OCI-LY1 (cell line): Measurements from ENCODE around the gene ARHGAP6.
"Not testable (repeated sequence)": the region's sequence is repeated elsewhere in the genome, so short reads cannot be mapped to it uniquely, and the experiment has no call there.

Experiments
- H2AFZ ChIP-seq: fragments of 200-600 bp; sonication (generic), shearing (Covaris generic); 2 replicates; pipeline ENCODE4 v1.6.0; 2014; ENCODE audit warnings: antibody characterized with exemption, mild to moderate bottlenecking, low read length
- H3F3A ChIP-seq: fragments of 200-600 bp; sonication (generic), shearing (Covaris generic); 2 replicates; pipeline ENCODE4 v1.6.0; 2014; ENCODE audit warnings: mild to moderate bottlenecking, antibody characterized with exemption, low read length, moderate library complexity; ENCODE audit not compliant: insufficient read depth
- H3K27ac ChIP-seq: fragments of 200-600 bp; sonication (generic); 2 replicates; pipeline ENCODE4 v1.5.1; 2014; ENCODE audit warnings: low read length, mixed run types, mild to moderate bottlenecking, low read depth; ENCODE audit not compliant: poor library complexity, severe bottlenecking
- H3K27me3 ChIP-seq: fragments of 200-600 bp; sonication (generic); 2 replicates; pipeline ENCODE4 v1.6.0; 2014; ENCODE audit warnings: antibody characterized with exemption, mild to moderate bottlenecking, low read length, moderate library complexity; ENCODE audit not compliant: insufficient read depth
- H3K36me3 ChIP-seq: fragments of 200-600 bp; sonication (generic); 2 replicates; pipeline ENCODE4 v1.6.1; 2014; ENCODE audit warnings: mild to moderate bottlenecking, antibody characterized with exemption, low read length, moderate library complexity, mixed read lengths; ENCODE audit not compliant: insufficient read depth
- H3K4me1 ChIP-seq: fragments of 200-600 bp; sonication (generic); 2 replicates; pipeline ENCODE4 v1.5.1; 2014; ENCODE audit warnings: mild to moderate bottlenecking, low read length, moderate library complexity; ENCODE audit not compliant: insufficient read depth, severe bottlenecking
- H3K4me2 ChIP-seq: fragments of 200-600 bp; sonication (generic), shearing (Covaris generic); 2 replicates; pipeline ENCODE4 v1.6.1; 2014; ENCODE audit warnings: low read length
- H3K4me3 ChIP-seq: fragments of 200-600 bp; sonication (generic); 2 replicates; pipeline ENCODE4 v1.5.1; 2014; ENCODE audit warnings: low read length, low read depth, mild to moderate bottlenecking, mixed read lengths; ENCODE audit not compliant: poor library complexity, severe bottlenecking
- H3K79me2 ChIP-seq: fragments of 200-600 bp; shearing (Covaris generic); 2 replicates; pipeline ENCODE4 v1.6.1; 2016; ENCODE audit warnings: mixed run types, low read length, mixed read lengths; ENCODE audit not compliant: insufficient read depth
- H3K9ac ChIP-seq: fragments of 200-600 bp; sonication (generic), shearing (Covaris generic); 2 replicates; pipeline ENCODE4 v1.6.1; 2014; ENCODE audit warnings: mild to moderate bottlenecking, low read length, mixed read lengths
- H3K9me2 ChIP-seq: fragments of 200-600 bp; sonication (generic), shearing (Covaris generic); 2 replicates; pipeline ENCODE4 v1.6.1; 2014; ENCODE audit warnings: low read depth, mild to moderate bottlenecking, low read length, mixed read lengths
- H3K9me3 ChIP-seq: fragments of 200-600 bp; shearing (Covaris generic); 2 replicates; pipeline ENCODE4 v1.6.1; 2014; ENCODE audit warnings: low read length, mixed read lengths
- H4K20me1 ChIP-seq: fragments of 200-600 bp; sonication (generic), shearing (Covaris generic); 2 replicates; pipeline ENCODE4 v1.6.0; 2016; ENCODE audit warnings: mild to moderate bottlenecking, low read length; ENCODE audit not compliant: insufficient read depth
- EZH2 ChIP-seq: fragments of 200-600 bp; sonication (generic), shearing (Covaris generic); IDR thresholded peaks from 2 replicates; pipeline ENCODE4 v1.8.0; 2017; ENCODE audit warnings: borderline replicate concordance, mixed run types, mild to moderate bottlenecking, antibody characterized with exemption, low read length, moderate library complexity, mixed read lengths
- TF ChIP-seq, protein P1 (sequence below): fragments of 200-600 bp; sonication (generic), shearing (Covaris generic); IDR thresholded peaks from 2 replicates; pipeline ENCODE4 v1.5.1; 2017; ENCODE audit warnings: mild to moderate bottlenecking, antibody characterized with exemption, low read length, moderate library complexity, mixed read lengths

ARHGAP6 gene

DNA sequence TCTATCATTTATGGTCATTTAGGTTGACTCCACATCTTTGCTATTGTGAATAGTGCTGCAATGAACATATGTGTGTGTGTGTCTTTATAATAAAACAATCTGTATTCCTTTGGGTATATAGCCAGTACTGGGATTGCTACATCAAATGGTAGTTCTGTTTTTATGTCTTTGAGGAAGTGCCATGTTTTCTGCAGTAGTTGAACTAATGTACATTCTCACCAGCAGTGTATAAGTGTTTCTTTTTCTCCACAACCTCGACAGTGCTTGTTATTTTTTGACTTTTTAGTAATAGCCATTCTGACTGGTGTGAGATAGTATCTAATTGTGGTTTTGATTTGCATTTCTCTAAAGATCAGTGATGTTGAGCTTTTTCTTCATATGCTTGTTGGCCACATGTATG lies 80.5 kb downstream of the ARHGAP6 start:
- Histone ChIP-seq H3K27ac (no peak overlapping the region), H3K36me3 (no peaks in the 10 kb centered on the region), H3F3A (no peaks in the 10 kb centered on the region), H3K79me2 (no peaks in the 10 kb centered on the region), H3K9me2 (no peaks in the 10 kb centered on the region), H3K9me3 (no peaks in the 10 kb centered on the region), H3K9ac (no peak overlapping the region), H3K4me2 (no peak overlapping the region), H3K4me3 (no peak overlapping the region), H3K27me3 (no peaks in the 10 kb centered on the region), H2AFZ (no peak overlapping the region), H3K4me1 (no peaks in the 10 kb centered on the region), H4K20me1 (no peaks in the 10 kb centered on the region)
- no peak for TF ChIP-seq EZH2
- TF ChIP-seq, protein P1, sequence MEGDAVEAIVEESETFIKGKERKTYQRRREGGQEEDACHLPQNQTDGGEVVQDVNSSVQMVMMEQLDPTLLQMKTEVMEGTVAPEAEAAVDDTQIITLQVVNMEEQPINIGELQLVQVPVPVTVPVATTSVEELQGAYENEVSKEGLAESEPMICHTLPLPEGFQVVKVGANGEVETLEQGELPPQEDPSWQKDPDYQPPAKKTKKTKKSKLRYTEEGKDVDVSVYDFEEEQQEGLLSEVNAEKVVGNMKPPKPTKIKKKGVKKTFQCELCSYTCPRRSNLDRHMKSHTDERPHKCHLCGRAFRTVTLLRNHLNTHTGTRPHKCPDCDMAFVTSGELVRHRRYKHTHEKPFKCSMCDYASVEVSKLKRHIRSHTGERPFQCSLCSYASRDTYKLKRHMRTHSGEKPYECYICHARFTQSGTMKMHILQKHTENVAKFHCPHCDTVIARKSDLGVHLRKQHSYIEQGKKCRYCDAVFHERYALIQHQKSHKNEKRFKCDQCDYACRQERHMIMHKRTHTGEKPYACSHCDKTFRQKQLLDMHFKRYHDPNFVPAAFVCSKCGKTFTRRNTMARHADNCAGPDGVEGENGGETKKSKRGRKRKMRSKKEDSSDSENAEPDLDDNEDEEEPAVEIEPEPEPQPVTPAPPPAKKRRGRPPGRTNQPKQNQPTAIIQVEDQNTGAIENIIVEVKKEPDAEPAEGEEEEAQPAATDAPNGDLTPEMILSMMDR: no peak

DNA sequence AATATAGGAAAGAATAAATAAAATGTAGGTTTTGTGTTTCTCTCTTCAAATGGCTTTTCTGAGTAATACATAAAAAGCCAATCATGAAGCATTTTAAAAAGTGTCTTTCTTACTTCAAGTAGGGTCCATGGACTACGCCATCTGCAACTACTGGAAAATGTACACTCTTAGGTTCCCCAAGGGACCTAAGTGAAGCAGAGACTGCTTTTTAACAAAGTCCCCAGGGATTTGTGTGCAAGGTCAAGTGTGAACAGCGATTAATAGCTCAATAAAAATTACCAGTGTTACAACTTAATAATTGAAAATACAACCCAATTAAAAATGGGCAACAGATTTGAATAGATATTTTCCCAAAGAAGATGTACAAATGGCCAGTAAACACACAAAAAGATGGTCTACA lies 84.9 kb downstream of the ARHGAP6 start:
- Histone ChIP-seq H3K4me1 (no peaks in the 10 kb centered on the region), H3K4me3 (no peak overlapping the region), H3K36me3 (no peaks in the 10 kb centered on the region), H2AFZ (no peak overlapping the region), H3K79me2 (no peaks in the 10 kb centered on the region), H3K27ac (no peak overlapping the region), H3K4me2 (no peak overlapping the region), H3K9ac (no peak overlapping the region), H3K27me3 (no peaks in the 10 kb centered on the region), H3K9me2 (no peaks in the 10 kb centered on the region), H3K9me3 (no peaks in the 10 kb centered on the region), H4K20me1 (no peaks in the 10 kb centered on the region), H3F3A (no peaks in the 10 kb centered on the region)
- TF ChIP-seq, protein P1: no peak
- TF ChIP-seq EZH2: no peak

DNA sequence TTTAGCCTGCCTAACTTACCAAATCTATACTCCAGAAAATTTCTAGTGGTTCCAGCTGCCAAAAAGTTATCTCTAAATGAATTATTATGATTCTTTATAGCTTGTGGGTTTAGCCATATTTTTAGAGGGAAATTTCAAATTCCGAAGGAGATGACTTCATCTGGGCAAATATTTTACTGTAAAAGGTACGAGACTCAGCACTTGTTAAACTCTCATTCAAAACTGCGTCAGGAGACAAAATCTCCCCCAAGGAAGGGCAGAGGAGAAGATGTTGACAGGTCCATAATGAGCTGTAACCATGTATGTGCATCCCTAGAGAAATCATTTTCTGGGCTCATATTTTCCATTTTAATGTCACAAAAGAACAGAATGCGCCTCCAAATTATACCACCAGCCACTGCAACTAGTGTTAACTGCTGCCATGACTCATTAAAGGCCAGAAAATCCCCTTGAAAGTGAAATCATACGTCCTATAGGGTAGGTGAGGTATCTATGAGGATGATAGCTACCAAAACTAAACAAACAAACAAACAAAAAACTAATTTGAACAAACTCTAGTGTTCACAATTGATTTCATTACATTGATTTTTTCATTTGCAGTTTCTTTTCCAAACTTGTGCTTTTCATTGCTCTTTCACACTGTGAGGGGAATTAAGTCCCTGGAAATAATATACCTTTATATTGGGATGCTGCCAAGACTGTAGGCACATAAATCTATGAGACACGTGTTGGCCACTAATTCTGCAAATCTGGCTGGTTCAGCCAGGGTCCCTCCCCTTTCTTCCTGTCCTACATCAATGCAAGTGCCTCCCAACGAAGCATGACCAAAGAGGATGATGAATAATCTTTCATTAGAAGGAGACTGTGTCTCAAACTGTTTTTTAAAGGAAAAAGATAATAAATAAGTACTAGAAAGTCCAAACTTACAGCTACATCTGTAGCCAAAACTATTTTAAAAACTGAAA lies 85.8 kb downstream of the ARHGAP6 start:
- no peaks in the 10 kb centered on the region for H3K9me2 ChIP-seq
- TF ChIP-seq, protein P1: no peak
- no peak for TF ChIP-seq EZH2
- no peaks in the 10 kb centered on the region for H4K20me1 ChIP-seq
- no peaks in the 10 kb centered on the region for H3K27me3 ChIP-seq
- H3K4me3 ChIP-seq: no peak overlapping the region
- no peaks in the 10 kb centered on the region for H3K4me1 ChIP-seq
- H3K9ac ChIP-seq: no peak overlapping the region
- H3K79me2 ChIP-seq: no peaks in the 10 kb centered on the region
- no peak overlapping the region for H2AFZ ChIP-seq
- H3K4me2 ChIP-seq: no peak overlapping the region
- H3K36me3 ChIP-seq: no peaks in the 10 kb centered on the region
- no peaks in the 10 kb centered on the region for H3F3A ChIP-seq
- H3K27ac ChIP-seq: no peak overlapping the region
- no peaks in the 10 kb centered on the region for H3K9me3 ChIP-seq

GRCh38 chrX:11578301-11578700 lies 87.4 kb downstream of the ARHGAP6 start:
- not testable (repeated sequence) for H3K4me1 ChIP-seq, H3K9ac ChIP-seq, H4K20me1 ChIP-seq, H3K4me2 ChIP-seq, H3K79me2 ChIP-seq, H3K9me2 ChIP-seq, H3K27ac ChIP-seq, H2AFZ ChIP-seq, H3K36me3 ChIP-seq, H3K4me3 ChIP-seq, H3K27me3 ChIP-seq, H3F3A ChIP-seq, H3K9me3 ChIP-seq
